T-cell (primary cell): Measurements from ENCODE around the gene NDUFS5. TPM values are rescaled to one million over a fixed set of nuclear protein-coding genes. Genes with fewer than 3 reads are reported as not detected.
A peak's percentile ranks its signal among the peaks of the same experiment; 100 is the strongest.
"Not testable (repeated sequence)": the region's sequence is repeated elsewhere in the genome, so short reads cannot be mapped to it uniquely, and the experiment has no call there.

ENCODE experiments used
- ATAC-seq, 4 experiments: fragments of 200-7000 bp in 3 of 4; fragments of 150-1000 bp in 1 of 4; cut with Tn5 transposase; replicated peaks in 1 of 4; 1 replicate in 3 of 4; 2 replicates in 1 of 4; pipeline ENCODE4 v1.10.0; 2021; ENCODE audit warnings: moderate library complexity in 3 of 4, mild to moderate bottlenecking in 2 of 4, moderate number of reproducible peaks in 1 of 4
- CTCF ChIA-PET, 2 donors: fragments of 300-600 bp; sonication (Branson Sonifier 250); formaldehyde crosslinking; loops; one replicate each; lab custom pipeline; 2022; ENCODE audit warnings: antibody characterized with exemption in 2 of 2; lab: Charles Lee
- POLR2A ChIA-PET, 2 donors: fragments of 300-600 bp; sonication (Branson Sonifier 250); formaldehyde crosslinking; loops; one replicate each; lab custom pipeline; 2022; ENCODE audit warnings: antibody characterized with exemption in 2 of 2; lab: Charles Lee
- DNase-seq, 35 experiments: peaks; one replicate each; pipeline versions ENCODE4 v3.0.0 to v3.0.0-alpha.2; 2013 to 2023
- H3K27ac ChIP-seq: one replicate; pipeline ENCODE4 v1.5.1; 2013; ENCODE audit warnings: low read length
- H3K27me3 ChIP-seq, 2 experiments: replicated peaks in 1 of 2; 1 replicate in 1 of 2; 2 replicates in 1 of 2; pipeline versions ENCODE4 v1.6.1 to v1.7.0; 2013; ENCODE audit warnings: low read length in 1 of 2, mixed read lengths in 1 of 2; ENCODE audit not compliant: control insufficient read depth in 2 of 2, insufficient read depth in 2 of 2; ENCODE audit errors: extremely low read depth in 1 of 2
- H3K36me3 ChIP-seq, 2 donors: 1 replicate in 1 of 2; 2 replicates in 1 of 2; pipeline versions ENCODE4 v1.6.1 to v1.7.0; 2013; ENCODE audit warnings: low read length in 1 of 2; ENCODE audit not compliant: control insufficient read depth in 2 of 2, insufficient read depth in 1 of 2; ENCODE audit errors: extremely low read depth in 1 of 2
- H3K4me1 ChIP-seq, 2 experiments: 1 replicate in 1 of 2; 2 replicates in 1 of 2; pipeline versions ENCODE4 v1.6.1 to v1.7.0; 2013; ENCODE audit warnings: low read length in 2 of 2, mixed read lengths in 1 of 2; ENCODE audit not compliant: insufficient read depth in 2 of 2, control insufficient read depth in 1 of 2; ENCODE audit errors: extremely low read depth in 1 of 2
- H3K4me3 ChIP-seq, 2 donors: 1 replicate in 1 of 2; 2 replicates in 1 of 2; pipeline versions ENCODE4 v1.5.1 to v1.7.0; 2013; ENCODE audit warnings: mild to moderate bottlenecking in 2 of 2, low read length in 1 of 2, moderate library complexity in 1 of 2; ENCODE audit not compliant: control insufficient read depth in 1 of 2; ENCODE audit errors: extremely low read depth in 1 of 2
- H3K9me3 ChIP-seq: 2 replicates; pipeline ENCODE4 v1.7.0; 2013
- H3K27ac Mint-ChIP-seq, 2 donors: one replicate each; pipeline ENCODE4 v1.8.0; 2020 to 2021; ENCODE audit warnings: mild to moderate bottlenecking in 2 of 2, mixed read lengths in 2 of 2
- H3K27me3 Mint-ChIP-seq, 2 donors: one replicate each; pipeline ENCODE4 v1.8.0; 2021 to 2022; ENCODE audit warnings: mixed read lengths in 2 of 2
- H3K36me3 Mint-ChIP-seq: one replicate; pipeline ENCODE4 v1.8.0; 2021; ENCODE audit warnings: mixed read lengths
- H3K4me1 Mint-ChIP-seq, 3 donors: one replicate each; pipeline ENCODE4 v1.8.0; 2020 to 2022; ENCODE audit warnings: mixed read lengths in 3 of 3, mild to moderate bottlenecking in 1 of 3
- H3K4me3 Mint-ChIP-seq, 3 donors: one replicate each; pipeline ENCODE4 v1.8.0; 2020 to 2022; ENCODE audit warnings: mild to moderate bottlenecking in 3 of 3, mixed read lengths in 3 of 3, moderate library complexity in 3 of 3
- H3K9me3 Mint-ChIP-seq, 3 donors: one replicate each; pipeline ENCODE4 v1.8.0; 2020 to 2022; ENCODE audit warnings: mixed read lengths in 3 of 3
- WGBS: methylation state at CpG from one replicate; pipeline ENCODE4 v1.1.5; 2013; ENCODE audit warnings: missing lambda C conversion rate; ENCODE audit not compliant: insufficient coverage; 5-methylcytosine and 5-hydroxymethylcytosine counted together
- total RNA-seq, 35 experiments: library from RNA in 6 of 35; stranded (reverse) in 6 of 35; fragments of 120-200 nt in 1 of 35; gene quantifications; one replicate each; pipeline versions ENCODE4 v1.2.1 to v1.2.4 and lab custom pipeline; 2013 to 2026

NDUFS5 gene
- total RNA-seq, 5 donors from 2014 or later (not counting 1 experiment from before 2014, with no cell fraction given) = 95.3 to 120 (median 101) TPM

DNA sequence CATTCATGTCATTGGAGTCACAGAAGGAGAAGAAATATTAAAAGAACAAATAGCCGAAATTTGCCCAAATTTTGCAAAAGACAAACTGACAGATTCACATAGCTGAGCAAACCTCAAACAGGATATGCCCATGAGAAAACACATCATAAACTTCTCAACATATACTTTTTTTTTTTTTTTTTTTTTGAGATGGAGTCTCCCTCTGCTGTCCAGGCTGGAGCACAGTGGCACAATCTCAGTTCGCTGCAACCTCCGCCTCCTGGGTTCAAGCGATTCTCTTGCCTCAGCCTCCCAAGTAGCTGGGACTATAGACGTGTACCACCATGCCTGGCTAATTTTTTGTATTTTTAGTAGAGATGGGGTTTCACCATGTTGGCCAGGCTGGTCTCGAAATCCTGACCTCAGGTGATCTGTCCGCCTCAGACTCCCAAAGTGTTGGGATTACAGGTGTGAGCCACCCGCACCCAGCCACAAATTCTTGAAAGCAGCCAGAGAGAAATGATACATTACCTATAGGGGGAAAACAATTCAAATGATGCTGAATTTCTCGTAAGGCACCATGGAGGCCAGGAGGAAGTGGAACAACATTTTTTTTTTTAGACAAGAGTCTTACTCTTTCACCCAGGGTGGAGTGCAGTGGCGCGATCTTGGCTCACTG lies 25.2 kb downstream of the NDUFS5 start:
- not testable (repeated sequence) for H3K4me3 Mint-ChIP-seq, H3K36me3 ChIP-seq, H3K4me1 Mint-ChIP-seq, H3K27me3 Mint-ChIP-seq, DNase-seq, H3K9me3 ChIP-seq, H3K4me3 ChIP-seq, H3K4me1 ChIP-seq, H3K27ac ChIP-seq, H3K9me3 Mint-ChIP-seq, ATAC-seq, H3K27me3 ChIP-seq
- ChIA-PET CTCF (interaction anchor here in 1 of 2 donors (0.7 kb wide), 2 partner anchors 207 to 1119 kb away, joined by 3 to 7 read pairs; no protein-coding TSS in a partner anchor), POLR2A (interaction anchor here in 1 of 2 donors (0.7 kb wide), 1 partner anchor 71 kb away, joined by 4 read pairs; no protein-coding TSS in a partner anchor)
- Mint-ChIP-seq H3K36me3 (peaks cover 13% of the 10 kb centered on the region), H3K27ac (peak overlapping the region; percentile 8 to 62)
- no CpG with 5 or more reads among the region's 11 CpGs for WGBS

DNA sequence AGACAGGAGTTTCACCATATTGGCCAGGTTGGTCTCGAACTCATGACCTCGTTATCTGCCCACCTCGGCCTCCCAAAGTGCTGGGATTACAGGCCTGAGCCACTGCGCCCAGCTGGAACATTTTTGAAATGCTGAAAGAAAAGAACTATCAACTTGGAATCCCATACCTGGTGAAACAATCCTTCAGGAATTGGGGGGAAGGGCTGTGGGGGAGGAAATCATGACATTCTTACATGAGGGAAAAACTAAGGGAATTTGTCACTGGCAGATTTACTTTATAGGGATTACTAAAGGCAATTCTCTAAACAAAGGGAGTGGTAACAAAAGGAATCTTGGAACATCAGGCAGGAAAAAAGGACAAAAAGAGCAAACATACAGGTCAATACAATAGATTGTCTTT lies 25.8 kb downstream of the NDUFS5 start:
- POLR2A ChIA-PET = no interaction called here
- Mint-ChIP-seq H3K9me3 (no peaks in the 10 kb centered on the region), H3K36me3 (peaks cover 14% of the 10 kb centered on the region), H3K27me3 (no peaks in the 10 kb centered on the region), H3K4me3 (no peak overlapping the region), H3K27ac (no peak overlapping the region), H3K4me1 (peaks cover 5 to 9% (median 5%) of the 10 kb centered on the region in 3 donors)
- H3K27ac ChIP-seq = no peak overlapping the region
- no peaks in the 10 kb centered on the region for H3K4me1 ChIP-seq
- no peaks in the 10 kb centered on the region for H3K27me3 ChIP-seq
- WGBS = no CpG with 5 or more reads among the region's 4 CpGs
- H3K9me3 ChIP-seq = no peaks in the 10 kb centered on the region
- no peak overlapping the region for H3K4me3 ChIP-seq
- ATAC-seq (no peak), DNase-seq (no peak)
- peaks cover 0 to 3% of the 10 kb centered on the region in 2 donors for H3K36me3 ChIP-seq
- CTCF ChIA-PET = no interaction called here

DNA sequence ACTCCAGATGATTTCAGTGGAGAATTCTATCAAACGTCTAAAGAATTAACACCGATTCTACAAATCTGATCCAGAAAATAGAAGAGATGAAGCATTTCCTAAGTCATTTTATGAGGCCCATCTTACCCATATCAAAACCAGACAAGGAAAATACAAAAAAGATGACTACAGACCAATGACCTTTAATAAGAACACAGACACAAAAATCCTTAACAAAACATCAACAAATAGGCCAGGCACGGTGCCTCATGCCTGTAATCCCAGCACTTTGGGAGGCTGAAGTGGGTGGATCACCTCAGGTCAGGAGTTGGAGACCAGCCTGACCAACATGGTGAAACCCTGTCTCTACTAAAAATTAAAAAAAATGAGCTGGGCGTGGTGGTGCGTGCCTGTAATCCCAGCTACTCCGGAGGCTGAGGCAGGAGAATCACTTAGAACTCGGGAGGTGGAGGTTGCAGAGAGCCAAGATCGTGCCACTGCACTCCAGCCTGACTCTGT lies 29.1 kb downstream of the NDUFS5 start:
- H3K36me3 ChIP-seq, H3K4me1 Mint-ChIP-seq, H3K9me3 ChIP-seq, H3K27ac ChIP-seq, H3K27ac Mint-ChIP-seq, DNase-seq, H3K4me3 Mint-ChIP-seq, CTCF ChIA-PET, H3K9me3 Mint-ChIP-seq, H3K27me3 ChIP-seq, H3K4me1 ChIP-seq, ATAC-seq, H3K36me3 Mint-ChIP-seq, H3K27me3 Mint-ChIP-seq, H3K4me3 ChIP-seq: not testable (repeated sequence)
- WGBS = 100% methylated on average over 1 of the region's 8 CpGs
- POLR2A ChIA-PET = interaction anchor here in 1 of 2 donors (0.6 kb wide), 1 partner anchor 334 kb away, joined by 3 read pairs; no protein-coding TSS in a partner anchor

DNA sequence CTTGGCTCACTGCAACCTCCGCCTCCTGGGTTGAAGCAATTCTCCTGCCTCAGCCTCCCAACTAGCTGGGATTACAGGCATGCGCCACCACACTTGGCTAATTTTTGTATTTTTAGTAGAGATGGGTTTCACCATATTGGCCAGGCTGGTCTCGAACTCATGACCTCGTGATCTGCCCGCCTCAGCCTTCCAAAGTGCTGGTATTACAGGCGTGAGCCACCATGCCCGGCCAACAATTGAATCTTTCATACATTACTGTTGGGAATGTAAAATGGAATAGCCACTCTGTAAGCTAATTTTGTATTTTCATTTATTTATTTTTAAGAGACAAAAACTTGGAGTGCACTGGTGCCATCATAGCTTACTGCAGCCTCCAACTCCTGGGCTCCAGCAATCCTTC lies 35.4 kb downstream of the NDUFS5 start:
- H3K36me3 Mint-ChIP-seq, H3K4me3 Mint-ChIP-seq, H3K9me3 ChIP-seq, H3K36me3 ChIP-seq, H3K27me3 Mint-ChIP-seq, DNase-seq, H3K9me3 Mint-ChIP-seq, H3K4me1 Mint-ChIP-seq, H3K4me1 ChIP-seq, POLR2A ChIA-PET, CTCF ChIA-PET, ATAC-seq, H3K27me3 ChIP-seq, H3K4me3 ChIP-seq, H3K27ac Mint-ChIP-seq, H3K27ac ChIP-seq: not testable (repeated sequence)
- no CpG with 5 or more reads among the region's 7 CpGs for WGBS

DNA sequence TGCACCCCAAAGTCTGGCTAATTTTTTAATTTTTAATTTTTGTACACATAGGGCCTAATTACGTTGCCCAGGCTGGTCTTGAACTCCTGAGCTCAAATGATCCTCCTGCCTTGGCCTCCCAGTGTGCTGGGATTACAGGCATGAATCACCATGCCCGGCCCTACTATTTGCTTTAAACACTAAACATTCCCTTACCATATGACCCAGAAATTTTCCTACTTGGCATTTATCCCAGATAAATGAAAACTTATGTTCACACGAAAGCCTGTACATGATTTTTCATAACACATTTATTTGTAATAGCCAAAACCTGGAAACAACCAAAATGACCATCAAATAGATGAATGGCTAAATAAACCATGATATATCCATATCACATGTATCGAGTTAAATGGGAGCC lies 35.8 kb downstream of the NDUFS5 start:
- Mint-ChIP-seq H3K4me1 (no peaks in the 10 kb centered on the region), H3K27ac (no peak overlapping the region), H3K36me3 (peaks cover 4% of the 10 kb centered on the region), H3K4me3 (no peak overlapping the region), H3K27me3 (no peaks in the 10 kb centered on the region), H3K9me3 (no peaks in the 10 kb centered on the region)
- H3K9me3 ChIP-seq = no peaks in the 10 kb centered on the region
- no peaks in the 10 kb centered on the region for H3K36me3 ChIP-seq
- no peaks in the 10 kb centered on the region for H3K27me3 ChIP-seq
- POLR2A ChIA-PET = no interaction called here
- no peak overlapping the region for H3K4me3 ChIP-seq
- H3K4me1 ChIP-seq = no peaks in the 10 kb centered on the region
- CTCF ChIA-PET = no interaction called here
- H3K27ac ChIP-seq = no peak overlapping the region
- ATAC-seq (no peak), DNase-seq (no peak)
- 92% methylated on average over 2 of the region's 4 CpGs for WGBS

DNA sequence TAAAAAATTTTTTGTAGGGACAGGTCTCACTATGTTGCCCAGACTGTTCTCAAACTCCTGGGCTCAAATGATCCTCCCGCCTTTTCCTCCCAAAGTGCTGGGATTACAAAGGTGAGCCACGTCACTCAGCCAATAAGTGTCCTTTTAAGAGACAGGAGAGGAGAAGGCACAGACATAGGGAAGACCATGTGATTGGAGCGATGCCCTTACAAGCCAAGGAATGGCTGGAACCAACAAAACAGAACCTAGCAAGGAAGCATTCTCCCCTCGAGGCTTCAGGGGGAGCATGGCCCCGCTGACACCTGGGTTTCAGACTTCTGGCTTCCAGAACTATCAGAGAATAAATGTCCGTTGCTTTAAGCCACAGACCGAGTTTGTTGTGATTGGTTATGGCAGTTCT lies 37.0 kb downstream of the NDUFS5 start:
- Histone ChIP-seq H3K4me1 (no peaks in the 10 kb centered on the region), H3K9me3 (no peaks in the 10 kb centered on the region), H3K4me3 (no peak overlapping the region), H3K27ac (no peak overlapping the region), H3K36me3 (no peaks in the 10 kb centered on the region), H3K27me3 (no peaks in the 10 kb centered on the region)
- ChIA-PET CTCF (no interaction called here), POLR2A (no interaction called here)
- no peaks in the 10 kb centered on the region for H3K27me3 Mint-ChIP-seq
- peaks cover 4% of the 10 kb centered on the region for H3K36me3 Mint-ChIP-seq
- ATAC-seq (no peak), DNase-seq (no peak)
- no peaks in the 10 kb centered on the region for H3K9me3 Mint-ChIP-seq
- WGBS = 100% methylated on average over 1 of the region's 7 CpGs
- H3K27ac Mint-ChIP-seq = no peak overlapping the region
- no peaks in the 10 kb centered on the region for H3K4me1 Mint-ChIP-seq
- no peak overlapping the region for H3K4me3 Mint-ChIP-seq
